Stomach (tissue), 9 donors: ENCODE results near the gene BPHL. TPM values are rescaled to one million over a fixed set of nuclear protein-coding genes. Genes with fewer than 3 reads are reported as not detected.

ENCODE experiments used
- DNase-seq, 2 donors: peaks; one replicate each; pipeline versions ENCODE4 v3.0.0 to v3.0.0-alpha.2; 2013 to 2019
- H3K27ac ChIP-seq, 5 donors: fragments of 200-600 bp in 4 of 5; sonication (generic) in 4 of 5; one replicate each; pipeline ENCODE4 v1.5.1; 2013 to 2019; ENCODE audit warnings: mild to moderate bottlenecking in 1 of 5, moderate library complexity in 1 of 5
- H3K27me3 ChIP-seq, 3 donors: fragments of 200-600 bp; sonication (generic); one replicate each; pipeline ENCODE4 v1.5.1; 2017 to 2019; ENCODE audit warnings: mixed run types in 1 of 3
- H3K36me3 ChIP-seq, 4 donors: fragments of 200-600 bp; sonication (generic); 1 replicate in 3 of 4; 2 replicates in 1 of 4; pipeline ENCODE4 v1.5.1; 2016 to 2019
- H3K4me1 ChIP-seq, 4 donors: fragments of 200-600 bp; sonication (generic); one replicate each; pipeline ENCODE4 v1.5.1; 2016 to 2019
- H3K4me3 ChIP-seq, 4 donors: fragments of 200-600 bp; sonication (generic) in 3 of 4; one replicate each; pipeline ENCODE4 v1.5.1; 2016 to 2019; ENCODE audit warnings: mild to moderate bottlenecking in 1 of 4
- H3K9me3 ChIP-seq, 4 donors: fragments of 200-600 bp; sonication (generic); one replicate each; pipeline ENCODE4 v1.5.1; 2016 to 2019
- EP300 ChIP-seq: sonication (generic); formaldehyde crosslinking; IDR thresholded peaks from one replicate; pipeline ENCODE4 v1.6.1; 2017; ENCODE audit warnings: antibody characterized with exemption
- POLR2A ChIP-seq, 4 donors: fragments of 450-650 bp; IDR thresholded peaks; one replicate each; pipeline ENCODE4 v1.6.1; 2016; ENCODE audit warnings: antibody characterized with exemption in 4 of 4, control low read depth in 2 of 4, mild to moderate bottlenecking in 1 of 4, moderate library complexity in 1 of 4
- POLR2AphosphoS5 ChIP-seq, 3 donors: sonication (generic); formaldehyde crosslinking; IDR thresholded peaks; one replicate each; pipeline ENCODE4 v1.6.1; 2016; ENCODE audit warnings: antibody characterized with exemption in 3 of 3
- WGBS, 5 donors: extraction: QIAGEN DNeasy Blood & Tissue Kit in 3 of 5; methylation state at CpG; one replicate each; pipeline versions ENCODE4 v1.1.5 to v1.1.7; 2013 to 2018; 5-methylcytosine and 5-hydroxymethylcytosine counted together
- intact Hi-C: fragments of 100-400 bp; cut with DNase I; formaldehyde crosslinking; loops from one replicate; pipeline ENCODE4 v1.15.1; 2023; ENCODE audit warnings: low total_unique reads
- polyA plus RNA-seq, 3 donors: library from polyadenylated mRNA; stranded (reverse); fragments of 200-250 nt; gene quantifications; one replicate each; pipeline ENCODE4 v1.2.3, GENCODE V29; 2013
- total RNA-seq, 5 donors: library from RNA; depleted of rRNA; stranded (reverse); fragments of >200 nt; gene quantifications; one replicate each; pipeline versions ENCODE4 v1.1.0 to v1.2.3, GENCODE V29; 2014 to 2016
- TF ChIP-seq, protein P1 (sequence below), 7 experiments: fragments of 450-650 bp in 4 of 7; fragments of 200-600 bp in 3 of 7; sonication (generic) in 3 of 7; IDR thresholded peaks; one replicate each; pipeline ENCODE4 v1.5.1; 2016 to 2019; ENCODE audit warnings: antibody characterized with exemption in 7 of 7, control low read depth in 2 of 7, mild to moderate bottlenecking in 1 of 7
- donor health status: healthy with polysubstance abuse.
- donor health status: Bipolar disorder and iron deficiency.
- donor health status: healthy.

Gene BPHL
- total and polyA plus RNA-seq, 8 donors = 9.3 to 104 (median 13.1) TPM

- no peaks in the 10 kb centered on the region for H3K9me3 ChIP-seq
- H3K27ac ChIP-seq = peak overlapping the region in 4 of 5 donors; percentile 11 to 51 (median 27)
- peaks cover 32 to 70% (median 69%) of the 10 kb centered on the region in 4 donors for H3K36me3 ChIP-seq
- intact Hi-C loops = no loop called here
- H3K27me3 ChIP-seq = no peaks in the 10 kb centered on the region
- H3K4me1 ChIP-seq = peaks cover 0 to 5% (median 2%) of the 10 kb centered on the region in 4 donors
- peak in 1 of 2 donors; percentile 62 for DNase-seq
- H3K4me3 ChIP-seq = no peak overlapping the region
- 54 to 76% (median 71%) methylated on average over 4 of the region's 4 CpGs for WGBS, 5 donors
- TF ChIP-seq, protein P1, sequence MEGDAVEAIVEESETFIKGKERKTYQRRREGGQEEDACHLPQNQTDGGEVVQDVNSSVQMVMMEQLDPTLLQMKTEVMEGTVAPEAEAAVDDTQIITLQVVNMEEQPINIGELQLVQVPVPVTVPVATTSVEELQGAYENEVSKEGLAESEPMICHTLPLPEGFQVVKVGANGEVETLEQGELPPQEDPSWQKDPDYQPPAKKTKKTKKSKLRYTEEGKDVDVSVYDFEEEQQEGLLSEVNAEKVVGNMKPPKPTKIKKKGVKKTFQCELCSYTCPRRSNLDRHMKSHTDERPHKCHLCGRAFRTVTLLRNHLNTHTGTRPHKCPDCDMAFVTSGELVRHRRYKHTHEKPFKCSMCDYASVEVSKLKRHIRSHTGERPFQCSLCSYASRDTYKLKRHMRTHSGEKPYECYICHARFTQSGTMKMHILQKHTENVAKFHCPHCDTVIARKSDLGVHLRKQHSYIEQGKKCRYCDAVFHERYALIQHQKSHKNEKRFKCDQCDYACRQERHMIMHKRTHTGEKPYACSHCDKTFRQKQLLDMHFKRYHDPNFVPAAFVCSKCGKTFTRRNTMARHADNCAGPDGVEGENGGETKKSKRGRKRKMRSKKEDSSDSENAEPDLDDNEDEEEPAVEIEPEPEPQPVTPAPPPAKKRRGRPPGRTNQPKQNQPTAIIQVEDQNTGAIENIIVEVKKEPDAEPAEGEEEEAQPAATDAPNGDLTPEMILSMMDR (IDR thresholded peaks at IDR 0.05) = no peak
- TF ChIP-seq POLR2AphosphoS5 (IDR thresholded peaks at IDR 0.05) (no peak), POLR2A (IDR thresholded peaks at IDR 0.05) (no peak), EP300 (no peak)
Measured at GRCh38 chr6:3088968-3089367, 29.5 kb upstream of the BPHL start.

- H3K27ac ChIP-seq = no peak overlapping the region
- DNase-seq = no peak
- no peaks in the 10 kb centered on the region for H3K27me3 ChIP-seq
- 86 to 96% (median 93%) methylated on average over 4 of the region's 4 CpGs for WGBS, 5 donors
- H3K4me1 ChIP-seq = peaks cover 0 to 5% (median 2%) of the 10 kb centered on the region in 4 donors
- no peaks in the 10 kb centered on the region for H3K9me3 ChIP-seq
- intact Hi-C loops = no loop called here
- TF ChIP-seq POLR2A (IDR thresholded peaks at IDR 0.05) = no peak
- TF ChIP-seq, protein P1 (IDR thresholded peaks at IDR 0.05) = no peak
- no peak for TF ChIP-seq POLR2AphosphoS5 (IDR thresholded peaks at IDR 0.05)
- TF ChIP-seq EP300 = no peak
- H3K36me3 ChIP-seq = peaks cover 31 to 70% (median 69%) of the 10 kb centered on the region in 4 donors
- H3K4me3 ChIP-seq = no peak overlapping the region
Measured at GRCh38 chr6:3090013-3090412, 28.5 kb upstream of the BPHL start.

DNA sequence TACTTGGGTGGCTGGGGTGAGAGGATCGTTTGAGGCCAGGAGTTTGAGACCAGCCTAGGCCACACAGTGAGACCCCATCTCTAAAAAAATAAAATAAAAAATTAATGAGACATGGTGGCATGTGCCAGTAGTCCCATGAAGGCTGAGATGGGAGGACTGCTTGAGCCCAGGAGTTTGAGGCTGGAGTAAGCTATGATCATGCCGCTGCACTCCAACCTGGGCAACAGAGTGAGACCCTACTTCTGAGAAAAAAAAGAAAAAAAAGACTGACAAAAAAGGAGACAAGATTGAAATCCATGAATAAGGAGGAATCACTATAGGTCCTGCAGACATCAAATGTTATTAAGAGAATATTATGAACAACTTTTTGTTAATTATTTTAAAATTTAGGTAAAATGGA lies 23.7 kb upstream of the BPHL start:
- Histone ChIP-seq H3K4me1 (no peaks in the 10 kb centered on the region), H3K36me3 (peaks cover 18 to 70% (median 68%) of the 10 kb centered on the region in 4 donors), H3K9me3 (no peaks in the 10 kb centered on the region), H3K27ac (no peak overlapping the region), H3K27me3 (no peaks in the 10 kb centered on the region), H3K4me3 (no peak overlapping the region)
- DNase-seq = no peak
- TF ChIP-seq EP300 (no peak), POLR2AphosphoS5 (IDR thresholded peaks at IDR 0.05) (no peak), POLR2A (IDR thresholded peaks at IDR 0.05) (no peak)
- TF ChIP-seq, protein P1 (IDR thresholded peaks at IDR 0.05) = no peak
- intact Hi-C loops = no loop called here
- WGBS, 5 donors = 83 to 96% (median 95%) methylated on average over 2 of the region's 2 CpGs

- no peak for TF ChIP-seq POLR2AphosphoS5 (IDR thresholded peaks at IDR 0.05)
- no peak for TF ChIP-seq EP300
- TF ChIP-seq, protein P1 (IDR thresholded peaks at IDR 0.05) = no peak
- no peak for TF ChIP-seq POLR2A (IDR thresholded peaks at IDR 0.05)
- WGBS, 5 donors = 85 to 100% (median 92%) methylated on average over 3 of the region's 3 CpGs
- no peak overlapping the region for H3K27ac ChIP-seq
- no peaks in the 10 kb centered on the region for H3K9me3 ChIP-seq
- intact Hi-C loops = no loop called here
- peaks cover 29 to 96% (median 94%) of the 10 kb centered on the region in 4 donors for H3K36me3 ChIP-seq
- no peak overlapping the region for H3K4me3 ChIP-seq
- DNase-seq = no peak
- H3K4me1 ChIP-seq = no peaks in the 10 kb centered on the region
- no peaks in the 10 kb centered on the region for H3K27me3 ChIP-seq
Measured at GRCh38 chr6:3102875-3103274, 15.6 kb upstream of the BPHL start.
